Osteoblast (primary cell): ENCODE measurements around the gene TMEM218. TPM values are rescaled to one million over a fixed set of nuclear protein-coding genes. Genes with fewer than 3 reads are reported as not detected.

Experiments
- DNase-seq: peaks from one replicate; pipeline ENCODE4 v3.0.0; 2011; ENCODE audit warnings: low spot score, mixed read lengths; ENCODE audit not compliant: insufficient read length; ENCODE audit errors: missing footprints
- H2AFZ ChIP-seq: 2 replicates; pipeline ENCODE4 v1.6.0; 2011; ENCODE audit warnings: mild to moderate bottlenecking, low read length
- H3K27ac ChIP-seq: 2 replicates; pipeline ENCODE4 v1.5.1; 2011; ENCODE audit warnings: mild to moderate bottlenecking, low read depth, low read length, moderate library complexity
- H3K27me3 ChIP-seq: 2 replicates; pipeline ENCODE4 v1.6.0; 2012; ENCODE audit warnings: mild to moderate bottlenecking, control low read depth, inconsistent platforms, low read length, moderate library complexity; ENCODE audit not compliant: insufficient read depth
- H3K36me3 ChIP-seq: 2 replicates; pipeline ENCODE4 v1.5.1; 2011; ENCODE audit warnings: mild to moderate bottlenecking, low read length, control low read depth, moderate library complexity; ENCODE audit not compliant: insufficient read depth
- H3K4me1 ChIP-seq: 2 replicates; pipeline ENCODE4 v1.5.1; 2011; ENCODE audit warnings: mild to moderate bottlenecking, low read length, control low read depth, moderate library complexity; ENCODE audit not compliant: insufficient read depth
- H3K4me2 ChIP-seq: 2 replicates; pipeline ENCODE4 v1.6.0; 2011; ENCODE audit warnings: mild to moderate bottlenecking, low read length; ENCODE audit not compliant: insufficient read depth
- H3K4me3 ChIP-seq: fragments of 200-600 bp; sonication (generic); 3 replicates; pipeline ENCODE4 v1.5.1; 2012; ENCODE audit warnings: mild to moderate bottlenecking, low read length, inconsistent platforms; ENCODE audit not compliant: insufficient read depth
- H3K79me2 ChIP-seq: 2 replicates; pipeline ENCODE4 v1.6.0; 2012; ENCODE audit warnings: mild to moderate bottlenecking, low read length, control low read depth, inconsistent platforms; ENCODE audit not compliant: insufficient read depth
- H3K9me3 ChIP-seq: 2 replicates; pipeline ENCODE4 v1.5.1; 2011; ENCODE audit warnings: low read depth, low read length, control low read depth
- H4K20me1 ChIP-seq: 2 replicates; pipeline ENCODE4 v1.6.0; 2012; ENCODE audit warnings: mild to moderate bottlenecking, low read length, control low read depth; ENCODE audit not compliant: insufficient read depth
- total RNA-seq: library from RNA; depleted of rRNA; stranded (reverse); fragments of >200 nt; gene quantifications from 2 replicates; pipeline ENCODE4 v1.2.3, GENCODE V29; 2012
- TF ChIP-seq, protein P1 (sequence below): IDR thresholded peaks from 2 replicates; pipeline ENCODE4 v1.5.1; 2011; ENCODE audit warnings: mild to moderate bottlenecking, low read depth, low read length, moderate library complexity; ENCODE audit errors: extremely low read depth

The TMEM218 gene
- total RNA-seq, 1 donor, result 30.0 TPM

- H3K9me3 ChIP-seq, result no peaks in the 10 kb centered on the region
- no peak overlapping the region for H2AFZ ChIP-seq
- H3K27ac ChIP-seq, result no peak overlapping the region
- peaks cover 13% of the 10 kb centered on the region for H3K4me1 ChIP-seq
- DNase-seq, result no peak
- H4K20me1 ChIP-seq, result no peaks in the 10 kb centered on the region
- TF ChIP-seq, protein P1, sequence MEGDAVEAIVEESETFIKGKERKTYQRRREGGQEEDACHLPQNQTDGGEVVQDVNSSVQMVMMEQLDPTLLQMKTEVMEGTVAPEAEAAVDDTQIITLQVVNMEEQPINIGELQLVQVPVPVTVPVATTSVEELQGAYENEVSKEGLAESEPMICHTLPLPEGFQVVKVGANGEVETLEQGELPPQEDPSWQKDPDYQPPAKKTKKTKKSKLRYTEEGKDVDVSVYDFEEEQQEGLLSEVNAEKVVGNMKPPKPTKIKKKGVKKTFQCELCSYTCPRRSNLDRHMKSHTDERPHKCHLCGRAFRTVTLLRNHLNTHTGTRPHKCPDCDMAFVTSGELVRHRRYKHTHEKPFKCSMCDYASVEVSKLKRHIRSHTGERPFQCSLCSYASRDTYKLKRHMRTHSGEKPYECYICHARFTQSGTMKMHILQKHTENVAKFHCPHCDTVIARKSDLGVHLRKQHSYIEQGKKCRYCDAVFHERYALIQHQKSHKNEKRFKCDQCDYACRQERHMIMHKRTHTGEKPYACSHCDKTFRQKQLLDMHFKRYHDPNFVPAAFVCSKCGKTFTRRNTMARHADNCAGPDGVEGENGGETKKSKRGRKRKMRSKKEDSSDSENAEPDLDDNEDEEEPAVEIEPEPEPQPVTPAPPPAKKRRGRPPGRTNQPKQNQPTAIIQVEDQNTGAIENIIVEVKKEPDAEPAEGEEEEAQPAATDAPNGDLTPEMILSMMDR, result no peak
- H3K4me3 ChIP-seq, result no peak overlapping the region
- no peaks in the 10 kb centered on the region for H3K79me2 ChIP-seq
- no peaks in the 10 kb centered on the region for H3K27me3 ChIP-seq
- H3K36me3 ChIP-seq, result no peaks in the 10 kb centered on the region
- H3K4me2 ChIP-seq, result no peak overlapping the region
Observed at GRCh38 chr11:125084761-125085231, 26.6 kb downstream of the TMEM218 start.

GRCh38 chr11:125084057-125084416 lies 27.4 kb downstream of the TMEM218 start:
- H4K20me1 ChIP-seq, result no peaks in the 10 kb centered on the region
- H2AFZ ChIP-seq, result no peak overlapping the region
- H3K4me1 ChIP-seq, result peaks cover 16% of the 10 kb centered on the region
- H3K27ac ChIP-seq, result no peak overlapping the region
- no peak overlapping the region for H3K4me3 ChIP-seq
- TF ChIP-seq, protein P1, result no peak
- H3K27me3 ChIP-seq, result no peaks in the 10 kb centered on the region
- H3K4me2 ChIP-seq, result no peak overlapping the region
- DNase-seq, result no peak
- H3K9me3 ChIP-seq, result no peaks in the 10 kb centered on the region
- no peaks in the 10 kb centered on the region for H3K79me2 ChIP-seq
- no peaks in the 10 kb centered on the region for H3K36me3 ChIP-seq

DNA sequence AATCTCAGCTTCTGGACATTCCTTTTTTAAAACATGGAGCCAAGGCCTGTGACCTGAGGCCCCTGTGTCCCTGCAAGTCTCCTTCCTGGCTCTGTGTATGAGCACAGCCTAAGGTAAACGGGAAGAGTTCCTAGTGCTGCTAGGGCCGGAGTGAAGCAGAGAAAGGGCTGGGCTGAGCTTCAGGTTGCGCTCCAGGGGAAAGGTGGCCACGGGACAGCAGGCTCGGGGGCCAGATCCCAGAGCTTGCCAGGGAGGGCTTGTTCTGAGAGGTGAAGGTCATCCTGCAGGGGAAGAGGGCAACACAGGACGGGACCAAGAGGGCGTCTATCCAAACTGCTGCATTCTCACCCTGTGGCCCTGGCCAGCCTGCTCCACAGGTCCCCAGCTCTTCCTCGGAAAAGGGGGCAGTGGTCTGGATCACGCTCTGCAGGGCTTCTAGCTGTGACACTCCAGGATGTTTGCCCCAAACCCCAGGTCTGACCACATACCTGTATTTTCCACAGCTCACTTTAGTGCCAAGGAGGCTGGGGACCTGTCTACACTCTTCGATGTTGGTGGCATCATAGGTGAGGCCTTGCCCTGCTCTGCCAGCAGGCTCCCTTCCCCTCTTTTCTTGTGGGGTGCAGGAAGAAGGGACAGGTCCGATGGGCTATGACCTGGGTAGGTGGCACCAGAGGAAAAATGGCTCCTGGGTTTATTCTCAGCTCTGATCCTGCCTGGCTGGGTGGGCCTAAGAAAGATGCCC lies 27.9 kb downstream of the TMEM218 start:
- H3K4me1 ChIP-seq, result peaks cover 16% of the 10 kb centered on the region
- no peaks in the 10 kb centered on the region for H3K79me2 ChIP-seq
- TF ChIP-seq, protein P1, result no peak
- H2AFZ ChIP-seq, result peak overlapping the region; percentile 77
- peak overlapping the region; percentile 75 for H3K27ac ChIP-seq
- H3K27me3 ChIP-seq, result no peaks in the 10 kb centered on the region
- no peak overlapping the region for H3K4me3 ChIP-seq
- H3K9me3 ChIP-seq, result no peaks in the 10 kb centered on the region
- H3K36me3 ChIP-seq, result no peaks in the 10 kb centered on the region
- H3K4me2 ChIP-seq, result peak overlapping the region; percentile 48
- H4K20me1 ChIP-seq, result no peaks in the 10 kb centered on the region
- DNase-seq, result no peak

DNA sequence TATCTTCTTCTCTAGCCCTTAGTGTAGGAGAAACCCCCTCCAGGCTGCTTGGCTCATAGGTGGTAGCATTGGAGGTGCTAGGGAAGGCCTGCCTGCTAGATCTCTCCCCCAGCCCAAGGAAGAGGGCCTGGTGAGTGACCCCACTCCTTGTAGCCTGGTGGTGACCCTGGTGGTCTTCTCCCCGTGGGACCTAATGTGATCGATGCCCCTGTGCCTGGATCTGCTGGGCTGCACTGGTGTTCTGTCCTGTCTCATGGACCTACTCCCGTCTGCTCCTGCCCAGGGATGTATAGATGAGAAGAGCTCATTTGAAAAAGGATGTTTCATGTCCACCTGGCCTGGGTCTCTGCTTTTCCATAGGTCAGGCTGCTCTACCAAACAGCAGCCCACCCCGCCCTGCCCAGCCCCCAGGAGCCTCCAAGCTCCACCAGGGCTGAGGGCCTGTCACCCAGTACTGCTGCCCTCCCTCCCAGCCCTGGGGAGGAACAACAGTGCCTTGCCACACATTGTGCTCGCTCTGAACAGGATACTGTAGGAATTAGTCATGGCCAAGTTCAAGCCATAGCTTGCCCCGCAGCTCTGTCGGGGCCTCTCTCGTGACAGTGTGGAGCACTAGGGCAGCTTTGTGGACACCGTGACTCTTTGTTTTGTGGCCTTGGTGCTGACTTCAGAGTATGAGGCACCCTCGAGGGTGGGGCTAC lies 28.7 kb downstream of the TMEM218 start:
- Histone ChIP-seq H3K4me1 (peaks cover 16% of the 10 kb centered on the region), H3K4me2 (peak overlapping the region; percentile 48), H3K9me3 (no peaks in the 10 kb centered on the region), H2AFZ (peak overlapping the region; percentile 77), H4K20me1 (no peaks in the 10 kb centered on the region), H3K79me2 (no peaks in the 10 kb centered on the region), H3K27me3 (no peaks in the 10 kb centered on the region), H3K4me3 (no peak overlapping the region), H3K36me3 (no peaks in the 10 kb centered on the region), H3K27ac (peak overlapping the region; percentile 75)
- DNase-seq, result peak; percentile 98
- TF ChIP-seq, protein P1, result no peak
